GM12872 (cell line): ENCODE measurements around the gene MARVELD3.

Source experiments
- CTCF ChIP-seq: IDR thresholded peaks from 3 replicates; pipeline ENCODE4 v1.5.1; 2011; ENCODE audit warnings: low read depth, mild to moderate bottlenecking, low read length, moderate library complexity; ENCODE audit not compliant: insufficient read depth

MARVELD3 gene

DNA sequence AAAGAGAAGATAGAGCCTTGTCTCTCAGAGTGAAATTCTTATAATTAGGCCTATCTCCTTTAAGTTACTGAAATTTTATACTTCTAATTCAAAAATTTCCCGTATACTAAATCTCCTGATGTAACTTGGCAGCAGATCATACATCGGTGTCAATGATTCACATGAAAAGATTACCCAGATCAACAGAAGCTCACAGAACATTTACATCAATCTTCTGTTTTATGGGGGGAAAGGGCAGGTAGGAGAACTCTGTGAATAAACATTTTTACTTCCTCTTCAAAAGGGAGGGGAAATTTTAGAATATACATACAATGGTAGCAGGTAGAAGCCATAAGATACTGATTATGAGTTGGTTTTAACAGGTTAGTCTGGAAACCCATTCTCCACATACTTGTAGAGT, 55.4 kb downstream of the MARVELD3 start:
- no peak for TF ChIP-seq CTCF
